Measurements from ENCODE around the gene GABRB1.

DNA sequence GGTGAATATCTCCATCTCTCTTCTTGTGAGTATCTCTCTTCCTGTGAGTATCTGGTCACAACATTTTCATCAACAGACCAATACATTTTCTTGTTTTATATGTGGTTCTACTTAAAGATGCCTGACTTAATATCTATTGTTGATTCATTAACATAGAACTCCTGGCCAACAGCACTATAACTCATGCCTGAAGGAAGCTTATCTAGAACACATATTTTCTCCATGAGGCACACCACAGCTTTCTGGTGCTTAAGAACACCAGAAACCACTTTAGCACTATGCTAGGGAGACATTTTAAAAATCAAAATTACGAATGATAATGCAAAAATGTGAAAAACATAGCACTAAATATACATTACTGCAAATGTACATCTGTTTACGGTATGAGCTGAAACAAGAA lies 190.4 kb downstream of the GABRB1 start:
- TF ChIP-seq POLR2AphosphoS5 (IDR thresholded peaks at IDR 0.05) (no peak), POLR2A (IDR thresholded peaks at IDR 0.05) (no peak)
- TF ChIP-seq, protein P1, sequence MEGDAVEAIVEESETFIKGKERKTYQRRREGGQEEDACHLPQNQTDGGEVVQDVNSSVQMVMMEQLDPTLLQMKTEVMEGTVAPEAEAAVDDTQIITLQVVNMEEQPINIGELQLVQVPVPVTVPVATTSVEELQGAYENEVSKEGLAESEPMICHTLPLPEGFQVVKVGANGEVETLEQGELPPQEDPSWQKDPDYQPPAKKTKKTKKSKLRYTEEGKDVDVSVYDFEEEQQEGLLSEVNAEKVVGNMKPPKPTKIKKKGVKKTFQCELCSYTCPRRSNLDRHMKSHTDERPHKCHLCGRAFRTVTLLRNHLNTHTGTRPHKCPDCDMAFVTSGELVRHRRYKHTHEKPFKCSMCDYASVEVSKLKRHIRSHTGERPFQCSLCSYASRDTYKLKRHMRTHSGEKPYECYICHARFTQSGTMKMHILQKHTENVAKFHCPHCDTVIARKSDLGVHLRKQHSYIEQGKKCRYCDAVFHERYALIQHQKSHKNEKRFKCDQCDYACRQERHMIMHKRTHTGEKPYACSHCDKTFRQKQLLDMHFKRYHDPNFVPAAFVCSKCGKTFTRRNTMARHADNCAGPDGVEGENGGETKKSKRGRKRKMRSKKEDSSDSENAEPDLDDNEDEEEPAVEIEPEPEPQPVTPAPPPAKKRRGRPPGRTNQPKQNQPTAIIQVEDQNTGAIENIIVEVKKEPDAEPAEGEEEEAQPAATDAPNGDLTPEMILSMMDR (IDR thresholded peaks at IDR 0.05), result no peak
